ENCODE measurements around the gene SERPING1. TPM values are rescaled to one million over a fixed set of nuclear protein-coding genes. Genes with fewer than 3 reads are reported as not detected.

Gene SERPING1
- total and polyA plus RNA-seq, 2 of the 13 experiments (the other 11 are each of a cell fraction or from before 2014, with no cell fraction given), result 2.0 to 10.4 TPM

DNA sequence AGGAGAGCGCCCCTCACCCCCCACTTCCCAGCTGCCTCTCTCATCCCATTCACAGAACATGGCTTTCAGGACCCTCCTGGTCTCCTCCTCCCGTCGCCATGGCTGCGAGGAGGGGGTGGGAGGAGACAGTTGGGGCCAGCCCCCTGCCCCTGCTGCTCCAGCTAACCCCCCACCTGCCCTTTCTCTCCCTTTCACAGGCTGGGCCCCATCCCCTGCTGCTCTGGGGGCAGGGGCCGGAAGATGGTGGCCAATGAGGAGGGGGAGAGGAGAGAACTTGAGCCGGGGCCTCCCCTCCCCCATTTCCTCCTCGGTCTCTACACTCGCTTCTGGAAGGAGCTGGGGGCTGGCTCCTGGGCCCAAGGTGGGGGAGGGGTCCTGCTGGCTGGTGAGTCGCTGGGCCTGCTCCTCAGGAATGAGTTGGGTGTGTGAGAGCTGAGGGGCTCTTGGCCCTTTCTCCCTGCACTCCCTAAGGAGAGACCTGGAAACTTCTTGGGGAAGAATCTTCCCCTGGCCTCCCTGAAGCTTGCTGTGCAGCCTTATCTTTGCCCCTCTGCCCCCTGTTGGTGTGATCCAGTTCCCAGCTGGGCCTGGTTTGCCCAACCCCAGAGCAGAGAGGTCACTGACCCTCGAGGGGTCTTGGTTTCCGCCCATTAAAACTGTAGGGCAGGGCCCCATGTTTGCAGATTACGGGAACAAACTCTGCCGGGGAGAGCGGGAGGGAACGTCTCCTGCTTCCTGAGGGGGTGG, 42.0 kb downstream of the SERPING1 start (continued):
- TF ChIP-seq RBFOX2 (IDR thresholded peaks at IDR 0.05; ENCODE audit: low read depth, low read length) (no peak), MLLT10 (CRISPR knock-in tag; IDR thresholded peaks at IDR 0.05) (no peak), ZBTB38 (CRISPR knock-in tag; IDR thresholded peaks at IDR 0.05) (no peak), SSRP1 (CRISPR knock-in tag; IDR thresholded peaks at IDR 0.05) (no peak), ZNF550 (CRISPR knock-in tag; IDR thresholded peaks at IDR 0.05; ENCODE audit: borderline replicate concordance) (no peak), PHF8 (CRISPR knock-in tag; IDR thresholded peaks at IDR 0.05) (no peak), CEBPG (CRISPR knock-in tag; IDR thresholded peaks at IDR 0.05) (peak; percentile 61), PRPF4 (IDR thresholded peaks at IDR 0.05; ENCODE audit: low read depth, low read length, poor library complexity, severe bottlenecking) (no peak), ZFY (CRISPR knock-in tag; IDR thresholded peaks at IDR 0.05) (peak; percentile 46; the same call in 1 of the 2 replicates), XRCC5 (optimal IDR thresholded peaks at IDR 0.05; ENCODE audit: low read length) (peak; percentile 23), ZNF790 (CRISPR knock-in tag; IDR thresholded peaks at IDR 0.05; ENCODE audit: borderline replicate concordance) (no peak), TEAD2 (CRISPR knock-in tag; IDR thresholded peaks at IDR 0.05) (no peak), ZNF556 (CRISPR knock-in tag; IDR thresholded peaks at IDR 0.05; ENCODE audit: borderline replicate concordance) (no peak; the same call in 1 of the 2 replicates), ZSCAN20 (CRISPR knock-in tag; IDR thresholded peaks at IDR 0.05; ENCODE audit: borderline replicate concordance) (no peak), BORCS8-MEF2B (CRISPR knock-in tag; IDR thresholded peaks at IDR 0.05) (no peak), KAT7 (CRISPR knock-in tag; IDR thresholded peaks at IDR 0.05; ENCODE audit: borderline replicate concordance) (no peak), ZKSCAN8 (CRISPR knock-in tag; IDR thresholded peaks at IDR 0.05; ENCODE audit: borderline replicate concordance) (0 out of 2 replicates have a peak, but pooled peaks have one; percentile 50), NFE2L2 (IDR thresholded peaks at IDR 0.05; ENCODE audit: low read length) (no peak), NR2F6 (IDR thresholded peaks at IDR 0.05) (peak; percentile 91), NR2F6 (CRISPR knock-in tag; IDR thresholded peaks at IDR 0.05) (peak; percentile 94), ISL2 (CRISPR knock-in tag; IDR thresholded peaks at IDR 0.05) (peak; percentile 60)
- TF ChIP-seq, protein P1, sequence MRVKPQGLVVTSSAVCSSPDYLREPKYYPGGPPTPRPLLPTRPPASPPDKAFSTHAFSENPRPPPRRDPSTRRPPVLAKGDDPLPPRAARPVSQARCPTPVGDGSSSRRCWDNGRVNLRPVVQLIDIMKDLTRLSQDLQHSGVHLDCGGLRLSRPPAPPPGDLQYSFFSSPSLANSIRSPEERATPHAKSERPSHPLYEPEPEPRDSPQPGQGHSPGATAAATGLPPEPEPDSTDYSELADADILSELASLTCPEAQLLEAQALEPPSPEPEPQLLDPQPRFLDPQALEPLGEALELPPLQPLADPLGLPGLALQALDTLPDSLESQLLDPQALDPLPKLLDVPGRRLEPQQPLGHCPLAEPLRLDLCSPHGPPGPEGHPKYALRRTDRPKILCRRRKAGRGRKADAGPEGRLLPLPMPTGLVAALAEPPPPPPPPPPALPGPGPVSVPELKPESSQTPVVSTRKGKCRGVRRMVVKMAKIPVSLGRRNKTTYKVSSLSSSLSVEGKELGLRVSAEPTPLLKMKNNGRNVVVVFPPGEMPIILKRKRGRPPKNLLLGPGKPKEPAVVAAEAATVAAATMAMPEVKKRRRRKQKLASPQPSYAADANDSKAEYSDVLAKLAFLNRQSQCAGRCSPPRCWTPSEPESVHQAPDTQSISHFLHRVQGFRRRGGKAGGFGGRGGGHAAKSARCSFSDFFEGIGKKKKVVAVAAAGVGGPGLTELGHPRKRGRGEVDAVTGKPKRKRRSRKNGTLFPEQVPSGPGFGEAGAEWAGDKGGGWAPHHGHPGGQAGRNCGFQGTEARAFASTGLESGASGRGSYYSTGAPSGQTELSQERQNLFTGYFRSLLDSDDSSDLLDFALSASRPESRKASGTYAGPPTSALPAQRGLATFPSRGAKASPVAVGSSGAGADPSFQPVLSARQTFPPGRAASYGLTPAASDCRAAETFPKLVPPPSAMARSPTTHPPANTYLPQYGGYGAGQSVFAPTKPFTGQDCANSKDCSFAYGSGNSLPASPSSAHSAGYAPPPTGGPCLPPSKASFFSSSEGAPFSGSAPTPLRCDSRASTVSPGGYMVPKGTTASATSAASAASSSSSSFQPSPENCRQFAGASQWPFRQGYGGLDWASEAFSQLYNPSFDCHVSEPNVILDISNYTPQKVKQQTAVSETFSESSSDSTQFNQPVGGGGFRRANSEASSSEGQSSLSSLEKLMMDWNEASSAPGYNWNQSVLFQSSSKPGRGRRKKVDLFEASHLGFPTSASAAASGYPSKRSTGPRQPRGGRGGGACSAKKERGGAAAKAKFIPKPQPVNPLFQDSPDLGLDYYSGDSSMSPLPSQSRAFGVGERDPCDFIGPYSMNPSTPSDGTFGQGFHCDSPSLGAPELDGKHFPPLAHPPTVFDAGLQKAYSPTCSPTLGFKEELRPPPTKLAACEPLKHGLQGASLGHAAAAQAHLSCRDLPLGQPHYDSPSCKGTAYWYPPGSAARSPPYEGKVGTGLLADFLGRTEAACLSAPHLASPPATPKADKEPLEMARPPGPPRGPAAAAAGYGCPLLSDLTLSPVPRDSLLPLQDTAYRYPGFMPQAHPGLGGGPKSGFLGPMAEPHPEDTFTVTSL (CRISPR knock-in tag; IDR thresholded peaks at IDR 0.05; ENCODE audit: borderline replicate concordance), result no peak
- TF ChIP-seq, protein P2, sequence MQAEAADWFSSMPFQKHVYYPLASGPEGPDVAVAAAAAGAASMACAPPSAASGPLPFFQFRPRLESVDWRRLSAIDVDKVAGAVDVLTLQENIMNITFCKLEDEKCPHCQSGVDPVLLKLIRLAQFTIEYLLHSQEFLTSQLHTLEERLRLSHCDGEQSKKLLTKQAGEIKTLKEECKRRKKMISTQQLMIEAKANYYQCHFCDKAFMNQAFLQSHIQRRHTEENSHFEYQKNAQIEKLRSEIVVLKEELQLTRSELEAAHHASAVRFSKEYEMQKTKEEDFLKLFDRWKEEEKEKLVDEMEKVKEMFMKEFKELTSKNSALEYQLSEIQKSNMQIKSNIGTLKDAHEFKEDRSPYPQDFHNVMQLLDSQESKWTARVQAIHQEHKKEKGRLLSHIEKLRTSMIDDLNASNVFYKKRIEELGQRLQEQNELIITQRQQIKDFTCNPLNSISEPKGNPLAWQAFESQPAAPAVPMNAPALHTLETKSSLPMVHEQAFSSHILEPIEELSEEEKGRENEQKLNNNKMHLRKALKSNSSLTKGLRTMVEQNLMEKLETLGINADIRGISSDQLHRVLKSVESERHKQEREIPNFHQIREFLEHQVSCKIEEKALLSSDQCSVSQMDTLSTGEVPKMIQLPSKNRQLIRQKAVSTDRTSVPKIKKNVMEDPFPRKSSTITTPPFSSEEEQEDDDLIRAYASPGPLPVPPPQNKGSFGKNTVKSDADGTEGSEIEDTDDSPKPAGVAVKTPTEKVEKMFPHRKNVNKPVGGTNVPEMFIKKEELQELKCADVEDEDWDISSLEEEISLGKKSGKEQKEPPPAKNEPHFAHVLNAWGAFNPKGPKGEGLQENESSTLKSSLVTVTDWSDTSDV (CRISPR knock-in tag; IDR thresholded peaks at IDR 0.05), result no peak
- TF ChIP-seq, protein P3, sequence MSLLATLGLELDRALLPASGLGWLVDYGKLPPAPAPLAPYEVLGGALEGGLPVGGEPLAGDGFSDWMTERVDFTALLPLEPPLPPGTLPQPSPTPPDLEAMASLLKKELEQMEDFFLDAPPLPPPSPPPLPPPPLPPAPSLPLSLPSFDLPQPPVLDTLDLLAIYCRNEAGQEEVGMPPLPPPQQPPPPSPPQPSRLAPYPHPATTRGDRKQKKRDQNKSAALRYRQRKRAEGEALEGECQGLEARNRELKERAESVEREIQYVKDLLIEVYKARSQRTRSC (CRISPR knock-in tag; IDR thresholded peaks at IDR 0.05; ENCODE audit: low read depth), result no peak
